ENCODE data around the gene ASCL3.
"Not testable (repeated sequence)": the region's sequence is repeated elsewhere in the genome, so short reads cannot be mapped to it uniquely, and the experiment has no call there.

The ASCL3 gene

GRCh38 chr11:8911029-8911823 lies 31.6 kb downstream of the ASCL3 start, which contains the start of gene AKIP1:
TSS of gene AKIP1 (plus strand) at chr11:8911189. CDS start at chr11:8911450, 261 bp downstream.
- peak; percentile 99 for DNase-seq (ENCODE audit: low spot score)

DNA sequence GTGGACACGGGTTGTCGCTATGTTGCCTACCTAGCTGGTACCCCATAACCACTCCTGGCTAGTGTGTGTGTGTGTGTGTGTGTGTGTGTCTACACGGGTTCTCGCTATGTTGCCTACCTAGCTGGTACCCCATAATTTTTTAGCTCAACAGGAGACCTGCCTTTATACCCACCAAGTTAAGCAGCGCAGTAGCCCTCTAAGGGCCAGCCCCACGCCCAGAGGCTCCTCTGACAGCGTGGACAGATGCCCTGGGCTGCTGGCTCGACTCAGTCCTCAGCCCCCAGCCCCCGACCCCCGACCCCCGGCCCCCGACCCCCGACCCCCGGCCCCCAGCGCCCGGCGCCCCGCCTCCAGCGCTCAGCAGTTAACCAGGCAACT lies 32.2 kb downstream of the ASCL3 start:
- DNase-seq (ENCODE audit: low spot score) = peak; percentile 26

DNA sequence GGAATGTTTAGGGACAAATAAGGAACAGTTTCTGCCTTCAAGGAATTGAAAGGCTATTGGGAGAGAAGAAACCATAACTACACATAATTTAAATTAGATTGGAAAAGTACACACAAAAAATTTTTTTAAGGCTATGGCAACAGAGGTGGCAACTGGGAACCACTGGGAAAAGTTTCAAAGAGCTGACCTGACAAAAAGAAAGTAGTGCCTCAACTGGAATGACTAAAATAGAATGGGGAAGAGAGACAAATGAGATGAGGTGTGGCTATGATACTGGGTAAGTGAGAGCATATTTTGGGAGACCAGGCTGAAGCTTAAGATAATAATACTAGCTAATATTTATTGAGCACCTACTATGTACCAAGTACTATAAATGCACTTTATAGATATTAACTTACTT lies 34.7 kb downstream of the ASCL3 start:
- DNase-seq (ENCODE audit: low spot score) = no peak

- DNase-seq (ENCODE audit: low spot score) = no peak
Measured at GRCh38 chr11:8907116-8907515, 35.7 kb downstream of the ASCL3 start.

- DNase-seq (ENCODE audit: low spot score) = no peak
Measured at GRCh38 chr11:8905528-8906165, 37.2 kb downstream of the ASCL3 start.

- no peak for DNase-seq (ENCODE audit: low spot score)
Measured at GRCh38 chr11:8899119-8899753, 43.6 kb downstream of the ASCL3 start.

DNA sequence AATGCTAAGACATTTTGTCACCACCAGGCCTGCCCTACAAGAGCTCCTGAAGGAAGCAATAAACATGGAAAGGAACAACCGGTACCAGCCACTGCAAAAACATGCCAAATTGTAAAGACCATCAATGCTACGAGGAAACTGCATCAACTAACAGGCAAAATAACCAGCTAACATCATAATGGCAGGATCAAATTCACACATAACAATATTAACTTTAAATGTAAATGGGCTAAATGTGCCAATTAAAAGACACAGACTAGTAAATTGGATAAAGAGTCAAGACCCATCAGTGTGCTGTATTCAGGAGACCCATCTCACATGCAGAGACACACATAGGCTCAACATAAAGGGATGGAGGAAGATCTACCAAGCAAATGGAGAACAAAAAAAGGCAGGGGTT lies 51.6 kb downstream of the ASCL3 start:
- not testable (repeated sequence) for DNase-seq (ENCODE audit: low spot score)

Small RNA genes within 50 kb of the gene (small RNA-seq; reads per million reads assigned to genes)
- gene RF00019 = 0 reads per million in 2 experiments
